Measurements from ENCODE around the gene KAZALD1.
A peak's percentile ranks its signal among the peaks of the same experiment; 100 is the strongest.

The KAZALD1 gene, protein sequence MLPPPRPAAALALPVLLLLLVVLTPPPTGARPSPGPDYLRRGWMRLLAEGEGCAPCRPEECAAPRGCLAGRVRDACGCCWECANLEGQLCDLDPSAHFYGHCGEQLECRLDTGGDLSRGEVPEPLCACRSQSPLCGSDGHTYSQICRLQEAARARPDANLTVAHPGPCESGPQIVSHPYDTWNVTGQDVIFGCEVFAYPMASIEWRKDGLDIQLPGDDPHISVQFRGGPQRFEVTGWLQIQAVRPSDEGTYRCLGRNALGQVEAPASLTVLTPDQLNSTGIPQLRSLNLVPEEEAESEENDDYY

GRCh38 chr10:101061624-101062231 is at the start of gene KAZALD1:
KAZALD1 (plus strand) TSS chr10:101061989; CDS start chr10:101062593, 604 bp downstream.
- no peak for DNase-seq (ENCODE audit: low read depth, low spot score)

DNA sequence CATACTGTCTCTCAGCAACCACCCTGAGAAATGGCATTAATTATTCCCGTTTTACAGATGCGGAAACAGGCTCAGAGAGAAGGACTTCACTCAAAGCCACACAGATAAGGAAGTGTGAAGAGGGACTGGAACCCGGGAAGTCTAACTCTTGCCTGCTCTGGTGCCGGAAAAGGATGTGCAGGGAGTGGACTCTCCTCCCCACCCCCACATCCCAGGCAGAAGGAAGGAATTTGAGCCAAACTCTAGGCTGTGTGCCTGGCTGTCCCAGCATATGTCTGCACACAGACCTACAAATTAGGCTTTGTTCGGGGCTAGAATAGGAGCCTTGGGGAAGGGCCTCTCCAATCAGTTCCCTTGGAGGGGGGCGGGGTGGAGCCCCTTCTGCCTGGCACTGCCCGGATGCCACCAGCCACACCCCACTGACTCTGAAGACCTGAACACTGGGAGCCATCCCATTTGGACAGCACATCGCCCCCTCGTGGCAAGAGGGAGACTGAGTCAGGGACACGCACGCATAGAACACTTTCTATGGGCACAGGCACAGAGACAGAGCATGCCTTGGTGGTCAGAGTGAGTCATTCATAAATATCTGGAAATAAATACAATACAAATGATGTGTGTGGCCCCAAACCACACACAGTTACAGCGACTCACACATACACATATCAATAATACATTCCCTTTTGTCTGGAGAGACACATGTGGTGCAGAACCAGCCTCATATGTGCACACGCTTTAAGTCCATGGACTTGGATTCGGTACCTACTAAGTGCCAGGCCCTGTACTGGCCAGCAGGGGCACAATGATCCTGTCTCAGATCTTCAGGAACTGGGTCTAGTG is 49.0 kb upstream of the KAZALD1 start:
- peak; percentile 69 for DNase-seq (ENCODE audit: low read depth, low spot score)

DNA sequence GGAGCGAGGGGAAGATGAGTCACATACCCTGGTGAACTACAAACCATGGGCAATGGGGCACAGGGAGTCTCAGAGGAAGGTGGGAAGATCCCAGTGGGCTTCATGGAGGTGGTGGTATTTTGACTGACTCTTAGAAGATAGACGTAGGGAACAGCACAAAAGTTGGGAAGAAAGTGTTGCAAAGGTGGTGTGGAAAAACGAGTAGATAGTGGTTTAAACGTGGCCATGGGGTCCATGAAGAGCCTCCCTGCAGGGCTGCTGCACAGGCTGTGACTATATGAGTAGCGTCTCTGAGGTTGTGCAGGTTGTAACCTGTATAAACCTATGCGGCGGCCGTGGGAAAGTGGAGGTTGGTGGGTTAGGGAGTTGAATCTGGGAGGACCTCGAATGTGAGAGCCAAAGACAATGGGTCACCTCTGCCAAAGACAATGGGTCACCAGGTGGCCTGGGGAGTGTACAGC is 48.4 kb upstream of the KAZALD1 start:
- DNase-seq (ENCODE audit: low read depth, low spot score): no peak

DNA sequence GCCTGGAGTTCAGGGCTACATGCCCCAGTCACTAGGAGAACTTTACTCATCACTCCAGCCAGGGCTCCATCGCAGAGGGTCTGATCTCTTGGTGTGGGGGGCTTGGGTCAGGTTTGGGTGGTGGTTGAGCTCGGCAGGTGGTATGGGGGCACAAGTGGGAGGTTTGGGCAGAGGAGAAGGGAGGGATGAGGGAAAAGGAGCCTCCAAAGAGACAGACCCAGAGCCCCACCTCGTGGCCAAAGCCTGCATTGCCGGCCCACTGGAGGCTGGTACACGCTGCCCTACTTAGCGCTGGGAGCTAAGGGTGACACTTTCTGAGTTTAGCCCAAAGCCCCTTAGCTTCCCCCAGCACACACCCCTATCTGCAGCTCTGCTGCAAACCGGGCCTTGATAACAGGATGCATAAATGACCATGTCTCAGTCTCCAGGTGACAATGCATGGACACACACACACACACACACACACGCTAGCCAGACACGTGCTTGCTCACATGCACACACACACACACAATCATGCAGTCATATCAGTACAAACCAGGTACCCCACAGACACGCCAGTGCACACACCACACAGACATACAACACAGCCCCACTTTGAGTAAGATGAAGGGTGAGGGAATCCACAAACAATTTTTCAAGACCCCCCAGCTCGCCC is 47.4 kb upstream of the KAZALD1 start:
- no peak for DNase-seq (ENCODE audit: low read depth, low spot score)

GRCh38 chr10:101014966-101015581 is 46.7 kb upstream of the KAZALD1 start:
- DNase-seq (ENCODE audit: low read depth, low spot score): no peak

DNA sequence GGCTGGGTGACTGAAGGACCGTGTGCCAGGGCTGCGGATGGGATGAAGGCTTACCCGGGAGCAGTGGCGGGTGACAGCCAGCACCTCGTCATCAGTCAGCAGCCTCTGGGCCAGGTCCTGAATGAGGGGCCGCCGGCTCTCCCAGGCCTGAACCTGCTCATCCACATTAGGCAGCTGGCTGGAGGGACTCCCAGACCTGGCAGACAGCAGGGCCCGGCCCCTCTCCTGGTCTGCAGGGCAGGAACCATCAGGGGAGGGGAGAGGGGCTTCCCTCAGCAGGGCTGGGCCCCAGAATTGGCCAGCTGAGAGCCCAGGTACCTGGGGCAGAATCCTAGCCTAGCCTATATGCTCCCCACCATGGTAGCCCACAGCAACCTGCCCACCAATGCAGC is 46.2 kb upstream of the KAZALD1 start:
- no peak for DNase-seq (ENCODE audit: low read depth, low spot score)

- no peak for DNase-seq (ENCODE audit: low read depth, low spot score)
Observed at GRCh38 chr10:101016814-101017213, 45.0 kb upstream of the KAZALD1 start.

- no peak for DNase-seq (ENCODE audit: low read depth, low spot score)
Observed at GRCh38 chr10:101018118-101018599, 43.6 kb upstream of the KAZALD1 start.

GRCh38 chr10:101018600-101019439 is 43.0 kb upstream of the KAZALD1 start:
- DNase-seq (ENCODE audit: low read depth, low spot score): no peak

- DNase-seq (ENCODE audit: low read depth, low spot score): no peak
Observed at GRCh38 chr10:101019440-101019703, 42.4 kb upstream of the KAZALD1 start.

- no peak for DNase-seq (ENCODE audit: low read depth, low spot score)
Observed at GRCh38 chr10:101020427-101021075, 41.2 kb upstream of the KAZALD1 start.

DNA sequence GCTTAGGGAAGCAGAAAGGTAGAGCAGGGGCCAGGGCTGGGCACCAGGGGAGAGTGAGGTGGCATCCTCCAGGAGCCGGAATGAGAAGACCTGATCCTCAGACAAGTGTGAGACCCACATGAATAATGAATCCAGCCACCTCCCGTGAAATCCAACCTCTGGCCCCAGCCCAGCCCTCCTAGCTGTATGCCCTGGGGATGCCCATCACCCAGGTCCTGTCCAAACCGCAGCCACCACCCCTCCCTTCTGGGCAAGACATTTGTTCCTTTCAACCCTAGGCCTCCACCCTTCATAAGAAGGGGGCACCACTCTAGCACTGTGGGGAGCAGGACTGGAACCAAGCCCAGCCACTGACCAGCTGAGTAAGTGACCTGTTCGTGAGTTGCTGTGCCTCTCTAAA is 40.5 kb upstream of the KAZALD1 start:
- no peak for DNase-seq (ENCODE audit: low read depth, low spot score)

DNA sequence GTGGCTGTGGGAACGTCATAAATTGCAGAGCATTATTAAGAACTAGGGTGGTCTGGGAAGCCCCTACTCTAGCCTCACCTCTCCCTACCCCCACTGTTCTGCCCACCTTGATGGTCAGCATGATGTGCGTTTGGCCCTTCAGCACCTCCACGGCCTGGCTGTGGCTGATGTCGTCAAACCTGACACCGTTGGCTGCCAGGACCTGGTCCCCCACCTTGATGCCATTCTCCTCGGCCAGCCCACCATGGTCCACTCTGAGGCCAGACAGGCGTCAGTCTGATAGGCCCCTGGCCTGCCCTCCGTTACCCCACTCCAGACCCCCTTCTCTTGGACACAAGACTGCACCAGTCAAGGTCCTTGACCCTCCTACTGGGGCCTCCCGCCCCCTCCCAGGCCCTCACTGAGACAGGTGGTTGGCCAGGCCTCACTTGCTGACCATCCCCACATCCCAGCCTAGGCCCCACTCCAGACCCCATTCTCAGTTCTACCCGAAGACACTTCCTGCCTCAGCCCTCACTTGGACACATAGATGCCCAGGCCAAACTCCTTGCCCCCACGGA is 40.0 kb upstream of the KAZALD1 start:
- DNase-seq (ENCODE audit: low read depth, low spot score): no peak

DNA sequence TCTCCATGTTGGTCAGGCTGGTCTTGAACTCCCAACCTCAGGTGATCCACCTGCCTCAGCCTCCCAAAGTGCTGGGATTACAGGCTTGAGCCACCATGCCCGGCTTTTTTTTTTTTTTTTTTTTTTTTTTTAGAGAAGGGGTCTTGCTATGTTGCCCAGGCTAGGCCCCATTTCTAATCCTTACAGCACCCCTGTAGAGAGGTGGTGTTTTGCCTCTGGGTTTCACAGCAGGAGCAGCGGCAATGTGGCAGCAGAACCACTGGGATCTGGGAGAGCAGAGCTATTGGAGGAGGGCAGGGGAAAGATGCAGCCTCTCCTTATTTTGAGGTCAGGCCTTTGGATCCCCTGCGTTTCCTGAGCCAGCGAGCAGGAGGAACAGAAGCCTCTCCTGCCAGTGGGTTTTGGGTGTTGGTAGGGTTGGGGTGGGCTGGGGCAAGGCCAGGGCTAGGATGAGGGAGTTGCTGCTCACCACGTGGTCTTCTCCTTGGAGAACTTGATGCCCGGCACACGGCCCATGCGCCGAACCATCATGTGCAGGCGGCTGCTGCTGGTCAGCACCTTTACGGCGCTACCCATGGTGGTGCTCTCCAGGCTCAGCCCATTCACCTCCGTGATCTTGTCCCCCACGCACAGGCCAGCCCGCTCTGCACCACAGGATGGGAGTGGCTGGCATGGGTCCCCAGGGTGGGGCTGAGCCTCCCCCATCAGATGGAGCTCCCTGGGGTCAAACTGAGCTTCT is 38.7 kb upstream of the KAZALD1 start:
- no peak for DNase-seq (ENCODE audit: low read depth, low spot score)

- no peak for DNase-seq (ENCODE audit: low read depth, low spot score)
Observed at GRCh38 chr10:101027106-101027720, 34.6 kb upstream of the KAZALD1 start.

DNA sequence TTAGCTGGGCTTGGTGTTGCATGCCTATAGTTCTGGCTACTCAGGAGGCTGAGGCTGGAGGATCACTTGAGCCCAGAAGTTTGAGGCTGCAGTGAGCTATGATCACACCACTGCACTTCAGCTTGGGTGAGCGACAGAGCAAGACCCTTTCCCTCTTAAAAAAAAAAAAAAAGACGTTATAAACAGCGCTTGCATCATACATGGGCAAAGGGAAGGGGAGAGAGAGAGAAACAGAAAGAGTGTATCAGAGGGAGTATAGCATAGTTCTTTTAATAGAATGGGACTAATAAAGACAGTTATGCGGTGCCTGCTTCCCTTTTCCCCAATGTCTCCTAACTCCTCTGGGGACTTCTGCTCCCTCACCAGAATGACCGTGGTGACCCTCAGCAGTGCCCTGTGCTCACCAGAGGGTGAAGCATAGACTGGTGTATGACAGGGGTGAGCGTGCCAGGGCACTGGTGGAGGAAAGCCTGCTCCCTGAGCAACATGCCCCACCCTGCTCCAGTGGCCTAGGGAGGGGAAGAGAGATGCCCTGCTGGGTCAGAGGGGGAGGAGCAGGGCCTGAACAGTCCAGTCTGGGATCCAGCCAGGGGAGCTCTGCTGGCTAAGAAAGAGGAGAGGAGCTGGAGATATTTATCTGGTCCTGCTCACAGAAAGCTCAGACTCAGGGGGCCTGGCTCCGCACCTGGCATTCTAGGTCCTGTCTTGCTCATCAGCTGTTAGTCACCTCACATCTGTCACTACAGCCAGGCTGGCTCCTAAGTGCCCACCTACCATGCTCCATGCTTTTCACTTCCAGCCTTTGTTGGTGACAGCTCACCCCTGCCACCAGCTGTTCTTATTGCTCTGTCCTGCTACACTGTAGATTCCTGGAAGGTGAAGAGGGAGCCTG is 33.1 kb upstream of the KAZALD1 start:
- DNase-seq (ENCODE audit: low read depth, low spot score): no peak

DNA sequence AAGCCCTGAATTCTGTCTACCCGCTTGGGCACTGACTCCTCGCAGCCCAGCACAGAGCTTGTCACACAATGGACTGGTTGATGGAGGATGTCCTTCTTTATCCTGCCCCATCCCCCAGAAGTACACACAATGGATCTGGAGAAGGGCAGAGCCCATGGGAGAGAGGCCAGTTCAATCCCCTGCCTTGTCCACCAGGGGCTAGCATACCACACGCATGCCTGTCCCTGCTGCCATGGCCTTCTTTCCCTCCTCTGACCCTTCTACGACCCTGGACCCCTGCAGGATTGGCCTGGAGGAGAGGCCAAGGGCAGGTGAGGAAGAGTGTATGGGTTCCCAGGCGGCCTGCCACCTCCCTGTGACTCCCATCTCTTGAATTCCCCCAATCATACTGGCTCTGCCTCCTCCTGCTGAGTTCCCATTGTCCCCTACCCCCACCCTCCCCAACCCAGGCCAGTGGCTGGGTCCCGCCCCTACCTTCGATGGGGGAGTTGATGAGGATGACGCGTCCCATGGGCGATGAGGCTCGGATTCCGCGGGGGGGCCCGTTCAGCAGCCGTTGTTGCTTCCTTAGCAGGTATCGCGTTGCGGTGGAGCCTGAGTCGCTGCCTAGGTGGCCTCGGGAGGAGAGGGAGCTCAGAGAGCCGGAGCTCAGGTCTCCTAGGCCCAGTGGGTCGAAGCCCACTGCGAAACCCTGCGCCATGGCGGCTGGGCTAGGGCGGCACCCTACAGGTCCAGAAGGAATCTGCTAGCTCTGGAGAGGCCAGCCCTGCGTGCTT is 32.1 kb upstream of the KAZALD1 start:
- no peak for DNase-seq (ENCODE audit: low read depth, low spot score)

Data from activated CD4-positive, CD25-positive, alpha-beta regulatory T cell treated with anti-CD3 and anti-CD28 coated beads, Interleukin-2, amount 50 U/mL, for 16 hours (primary cell).